GM23338 (cell line): ENCODE data around the gene CLIC3.

Source experiments
- CREB1 ChIP-seq: fragments of 250-450 bp; sonication (Bioruptor Pico); IDR thresholded peaks from 2 replicates; pipeline ENCODE4 v1.5.0; 2020; ENCODE audit warnings: low read depth, mild to moderate bottlenecking, moderate library complexity
- ETS1 ChIP-seq: IDR thresholded peaks from 2 replicates; pipeline ENCODE4 v1.6.1; 2016; ENCODE audit warnings: antibody characterized with exemption
- EZH2 ChIP-seq: fragments of 200-600 bp; sonication (generic); IDR thresholded peaks from one replicate; pipeline ENCODE4 v1.8.0; 2017; ENCODE audit warnings: antibody characterized with exemption, mild to moderate bottlenecking, low read depth; ENCODE audit not compliant: unreplicated experiment
- EZH2phosphoT487 ChIP-seq: fragments of 200-600 bp; sonication (generic); IDR thresholded peaks from one replicate; pipeline ENCODE4 v1.8.1; 2018; ENCODE audit warnings: antibody characterized with exemption; ENCODE audit not compliant: unreplicated experiment
- JUNB ChIP-seq: IDR thresholded peaks from one replicate; pipeline ENCODE4 v1.6.1; 2016; ENCODE audit warnings: antibody characterized with exemption; ENCODE audit not compliant: unreplicated experiment
- NANOG ChIP-seq: IDR thresholded peaks from 2 replicates; pipeline ENCODE4 v1.6.1; 2016; ENCODE audit warnings: antibody characterized with exemption, borderline replicate concordance
- POLR2AphosphoS5 ChIP-seq: IDR thresholded peaks from 2 replicates; pipeline ENCODE4 v1.6.1; 2016; ENCODE audit warnings: antibody characterized with exemption, low read depth
- STAT1 ChIP-seq: IDR thresholded peaks from one replicate; pipeline ENCODE4 v1.6.1; 2016; ENCODE audit warnings: antibody characterized with exemption; ENCODE audit not compliant: unreplicated experiment
- ZNF114 ChIP-seq: fragments of 250-450 bp; sonication (Bioruptor Pico); IDR thresholded peaks from 2 replicates; pipeline ENCODE4 v1.5.0; 2020; ENCODE audit warnings: mild to moderate bottlenecking, moderate library complexity
- ZNF331 ChIP-seq: fragments of 250-450 bp; sonication (Bioruptor Pico); IDR thresholded peaks from 2 replicates; pipeline ENCODE4 v1.5.0; 2020; ENCODE audit warnings: low read depth, mild to moderate bottlenecking, moderate library complexity
- TF ChIP-seq, protein P1 (sequence below), 2 experiments: fragments of 200-600 bp in 1 of 2; sonication (generic) in 1 of 2; conservative IDR thresholded peaks; 2 replicates each; pipeline versions ENCODE4 v1.5.1 to v1.6.1; 2016 to 2017; ENCODE audit warnings: antibody characterized with exemption in 2 of 2, low read depth in 2 of 2, mild to moderate bottlenecking in 2 of 2, moderate library complexity in 1 of 2
- TF ChIP-seq, protein P2 (sequence below): IDR thresholded peaks from one replicate; pipeline ENCODE4 v1.6.1; 2018; ENCODE audit warnings: antibody characterized with exemption; ENCODE audit not compliant: unreplicated experiment

GRCh38 chr9:137007108-137007815 lies 10.9 kb upstream of the CLIC3 start:
- TF ChIP-seq, protein P1, sequence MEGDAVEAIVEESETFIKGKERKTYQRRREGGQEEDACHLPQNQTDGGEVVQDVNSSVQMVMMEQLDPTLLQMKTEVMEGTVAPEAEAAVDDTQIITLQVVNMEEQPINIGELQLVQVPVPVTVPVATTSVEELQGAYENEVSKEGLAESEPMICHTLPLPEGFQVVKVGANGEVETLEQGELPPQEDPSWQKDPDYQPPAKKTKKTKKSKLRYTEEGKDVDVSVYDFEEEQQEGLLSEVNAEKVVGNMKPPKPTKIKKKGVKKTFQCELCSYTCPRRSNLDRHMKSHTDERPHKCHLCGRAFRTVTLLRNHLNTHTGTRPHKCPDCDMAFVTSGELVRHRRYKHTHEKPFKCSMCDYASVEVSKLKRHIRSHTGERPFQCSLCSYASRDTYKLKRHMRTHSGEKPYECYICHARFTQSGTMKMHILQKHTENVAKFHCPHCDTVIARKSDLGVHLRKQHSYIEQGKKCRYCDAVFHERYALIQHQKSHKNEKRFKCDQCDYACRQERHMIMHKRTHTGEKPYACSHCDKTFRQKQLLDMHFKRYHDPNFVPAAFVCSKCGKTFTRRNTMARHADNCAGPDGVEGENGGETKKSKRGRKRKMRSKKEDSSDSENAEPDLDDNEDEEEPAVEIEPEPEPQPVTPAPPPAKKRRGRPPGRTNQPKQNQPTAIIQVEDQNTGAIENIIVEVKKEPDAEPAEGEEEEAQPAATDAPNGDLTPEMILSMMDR (conservative IDR thresholded peaks at IDR 0.05; ENCODE audit: low read depth in 2 of 2) = no peak
- TF ChIP-seq EZH2phosphoT487 (no peak), EZH2 (no peak), POLR2AphosphoS5 (no peak), JUNB (no peak), CREB1 (CRISPR knock-in tag) (no peak), ZNF331 (CRISPR knock-in tag) (no peak), STAT1 (no peak), ETS1 (no peak), ZNF114 (CRISPR knock-in tag) (no peak), NANOG (no peak)
- TF ChIP-seq, protein P2, sequence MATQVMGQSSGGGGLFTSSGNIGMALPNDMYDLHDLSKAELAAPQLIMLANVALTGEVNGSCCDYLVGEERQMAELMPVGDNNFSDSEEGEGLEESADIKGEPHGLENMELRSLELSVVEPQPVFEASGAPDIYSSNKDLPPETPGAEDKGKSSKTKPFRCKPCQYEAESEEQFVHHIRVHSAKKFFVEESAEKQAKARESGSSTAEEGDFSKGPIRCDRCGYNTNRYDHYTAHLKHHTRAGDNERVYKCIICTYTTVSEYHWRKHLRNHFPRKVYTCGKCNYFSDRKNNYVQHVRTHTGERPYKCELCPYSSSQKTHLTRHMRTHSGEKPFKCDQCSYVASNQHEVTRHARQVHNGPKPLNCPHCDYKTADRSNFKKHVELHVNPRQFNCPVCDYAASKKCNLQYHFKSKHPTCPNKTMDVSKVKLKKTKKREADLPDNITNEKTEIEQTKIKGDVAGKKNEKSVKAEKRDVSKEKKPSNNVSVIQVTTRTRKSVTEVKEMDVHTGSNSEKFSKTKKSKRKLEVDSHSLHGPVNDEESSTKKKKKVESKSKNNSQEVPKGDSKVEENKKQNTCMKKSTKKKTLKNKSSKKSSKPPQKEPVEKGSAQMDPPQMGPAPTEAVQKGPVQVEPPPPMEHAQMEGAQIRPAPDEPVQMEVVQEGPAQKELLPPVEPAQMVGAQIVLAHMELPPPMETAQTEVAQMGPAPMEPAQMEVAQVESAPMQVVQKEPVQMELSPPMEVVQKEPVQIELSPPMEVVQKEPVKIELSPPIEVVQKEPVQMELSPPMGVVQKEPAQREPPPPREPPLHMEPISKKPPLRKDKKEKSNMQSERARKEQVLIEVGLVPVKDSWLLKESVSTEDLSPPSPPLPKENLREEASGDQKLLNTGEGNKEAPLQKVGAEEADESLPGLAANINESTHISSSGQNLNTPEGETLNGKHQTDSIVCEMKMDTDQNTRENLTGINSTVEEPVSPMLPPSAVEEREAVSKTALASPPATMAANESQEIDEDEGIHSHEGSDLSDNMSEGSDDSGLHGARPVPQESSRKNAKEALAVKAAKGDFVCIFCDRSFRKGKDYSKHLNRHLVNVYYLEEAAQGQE = no peak
